Uterus (tissue), 4 donors: Measurements from ENCODE around the gene RPRD1B. TPM values are rescaled to one million over a fixed set of nuclear protein-coding genes. Genes with fewer than 3 reads are reported as not detected.
A peak's percentile ranks its signal among the peaks of the same experiment; 100 is the strongest.

Source experiments
- DNase-seq, 2 donors: peaks; one replicate each; pipeline ENCODE4 v3.0.0-alpha.2; 2019 to 2020
- H3K27ac ChIP-seq, 2 donors: fragments of 200-600 bp; sonication (generic); 1 replicate in 1 of 2; 2 replicates in 1 of 2; pipeline ENCODE4 v1.5.1; 2016 to 2018
- H3K27me3 ChIP-seq, 2 donors: fragments of 200-600 bp; sonication (generic); one replicate each; pipeline ENCODE4 v1.5.1; 2018 to 2019; ENCODE audit warnings: control low read depth in 1 of 2
- H3K36me3 ChIP-seq, 2 donors: fragments of 200-600 bp; sonication (generic); one replicate each; pipeline ENCODE4 v1.5.1; 2019; ENCODE audit warnings: control low read depth in 1 of 2
- H3K4me1 ChIP-seq, 2 donors: fragments of 200-600 bp; sonication (generic); one replicate each; pipeline ENCODE4 v1.5.1; 2018 to 2019; ENCODE audit warnings: control low read depth in 1 of 2
- H3K4me3 ChIP-seq, 2 donors: fragments of 200-600 bp; sonication (generic); 1 replicate in 1 of 2; 2 replicates in 1 of 2; pipeline ENCODE4 v1.5.1; 2018 to 2019; ENCODE audit warnings: mild to moderate bottlenecking in 1 of 2
- H3K9me3 ChIP-seq, 2 donors: fragments of 200-600 bp; sonication (generic); one replicate each; pipeline ENCODE4 v1.5.1; 2019; ENCODE audit warnings: control low read depth in 1 of 2
- CTCF ChIP-seq, 4 experiments: fragments of 200-600 bp in 2 of 4; fragments of 450-650 bp in 2 of 4; sonication (generic) in 2 of 4; IDR thresholded peaks; one replicate each; pipeline ENCODE4 v1.5.1; 2016 to 2019; ENCODE audit warnings: antibody characterized with exemption in 4 of 4, mild to moderate bottlenecking in 2 of 4, moderate library complexity in 1 of 4
- POLR2A ChIP-seq, 2 donors: fragments of 450-650 bp; IDR thresholded peaks; one replicate each; pipeline ENCODE4 v1.6.1; 2016; ENCODE audit warnings: antibody characterized with exemption in 2 of 2, mild to moderate bottlenecking in 1 of 2, moderate library complexity in 1 of 2
- intact Hi-C: fragments of 100-400 bp; cut with DNase I; formaldehyde crosslinking; loops from one replicate; pipeline ENCODE4 v1.15.1; 2023; ENCODE audit warnings: low total_unique reads
- total RNA-seq, 4 donors: library from RNA; depleted of rRNA in 3 of 4; stranded (reverse); fragments of >200 nt in 3 of 4; gene quantifications; one replicate each; pipeline versions ENCODE4 v1.1.0 to v1.2.4, GENCODE V29; 2014 to 2023
- donor health status: DM: yes; HTN: yes; CAD: no.

The RPRD1B gene
- total RNA-seq, 4 donors from 2014 or later = 7.9 to 71.3 (median 26.1) TPM

DNA sequence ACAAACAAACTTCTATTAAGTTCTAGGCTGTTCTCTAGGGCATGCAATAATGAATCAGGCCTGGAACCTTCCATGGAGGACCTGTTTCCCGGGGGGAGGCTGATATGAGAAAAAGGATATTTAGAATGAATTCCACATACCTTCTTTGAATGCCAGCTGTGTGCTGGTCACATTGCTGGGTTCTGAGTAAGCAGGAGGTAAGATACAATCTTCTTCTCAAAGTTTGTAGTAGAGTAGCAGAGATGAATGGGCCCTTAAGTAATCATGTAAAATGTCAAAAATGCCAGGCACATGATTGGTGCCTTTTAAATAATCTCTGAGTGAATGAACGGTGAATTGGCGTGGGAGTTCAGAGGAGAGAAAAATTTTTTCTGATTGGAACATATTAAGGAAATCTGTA, 84.1 kb downstream of the RPRD1B start:
- Histone ChIP-seq H3K9me3 (no peaks in the 10 kb centered on the region), H3K4me3 (no peak overlapping the region), H3K27ac (peak overlapping the region in 1 of 2 donors; percentile 41), H3K4me1 (peaks cover 0 to 7% of the 10 kb centered on the region in 2 donors), H3K36me3 (no peaks in the 10 kb centered on the region), H3K27me3 (no peaks in the 10 kb centered on the region)
- no peak for DNase-seq
- intact Hi-C loops = no loop called here
- TF ChIP-seq POLR2A (IDR thresholded peaks at IDR 0.05) (no peak), CTCF (IDR thresholded peaks at IDR 0.05) (no peak)

- peak overlapping the region; percentile 83 to 86 for H3K27ac ChIP-seq
- peak; percentile 32 to 56 for DNase-seq
- no peaks in the 10 kb centered on the region for H3K27me3 ChIP-seq
- H3K9me3 ChIP-seq = no peaks in the 10 kb centered on the region
- H3K4me3 ChIP-seq = no peak overlapping the region
- no peaks in the 10 kb centered on the region for H3K36me3 ChIP-seq
- TF ChIP-seq POLR2A (IDR thresholded peaks at IDR 0.05) = no peak
- TF ChIP-seq CTCF (IDR thresholded peaks at IDR 0.05) = no peak
- H3K4me1 ChIP-seq = peaks cover 4 to 7% of the 10 kb centered on the region in 2 donors
- intact Hi-C loops = no loop called here
Observed at GRCh38 chr20:38119446-38119845, 85.9 kb downstream of the RPRD1B start.

DNA sequence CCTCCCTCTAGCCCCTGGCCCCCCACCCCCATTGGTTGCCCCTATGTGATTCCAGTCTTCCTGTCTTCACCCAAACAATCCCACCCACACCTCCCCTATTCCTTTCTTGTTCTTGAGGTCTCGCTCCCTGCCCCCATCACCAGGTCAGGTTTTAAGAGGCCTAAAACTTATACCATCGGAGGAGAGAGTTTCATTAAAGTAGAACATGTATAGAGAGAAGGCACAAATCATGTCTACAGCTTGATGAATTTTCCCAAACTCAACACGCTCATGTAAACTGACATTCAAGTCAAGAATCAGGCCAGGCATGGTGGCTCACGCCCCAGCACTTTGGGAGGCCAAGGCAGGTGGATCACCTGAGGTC, 87.1 kb downstream of the RPRD1B start:
- no peaks in the 10 kb centered on the region for H3K36me3 ChIP-seq
- peak in 1 of 2 donors; percentile 15 for DNase-seq
- peaks cover 7 to 8% of the 10 kb centered on the region in 2 donors for H3K4me1 ChIP-seq
- H3K9me3 ChIP-seq = no peaks in the 10 kb centered on the region
- no peak overlapping the region for H3K4me3 ChIP-seq
- intact Hi-C loops = no loop called here
- peak overlapping the region; percentile 83 to 86 for H3K27ac ChIP-seq
- no peaks in the 10 kb centered on the region for H3K27me3 ChIP-seq
- TF ChIP-seq CTCF (IDR thresholded peaks at IDR 0.05) (no peak), POLR2A (IDR thresholded peaks at IDR 0.05) (no peak)

GRCh38 chr20:38121741-38122140, 88.2 kb downstream of the RPRD1B start:
- DNase-seq = peak in 1 of 2 donors; percentile 14
- Histone ChIP-seq H3K4me3 (no peak overlapping the region), H3K4me1 (peaks cover 7 to 20% of the 10 kb centered on the region in 2 donors), H3K27ac (no peak overlapping the region), H3K9me3 (no peaks in the 10 kb centered on the region), H3K27me3 (no peaks in the 10 kb centered on the region), H3K36me3 (no peaks in the 10 kb centered on the region)
- intact Hi-C loops = no loop called here
- TF ChIP-seq CTCF (IDR thresholded peaks at IDR 0.05) (no peak), POLR2A (IDR thresholded peaks at IDR 0.05) (no peak)

DNA sequence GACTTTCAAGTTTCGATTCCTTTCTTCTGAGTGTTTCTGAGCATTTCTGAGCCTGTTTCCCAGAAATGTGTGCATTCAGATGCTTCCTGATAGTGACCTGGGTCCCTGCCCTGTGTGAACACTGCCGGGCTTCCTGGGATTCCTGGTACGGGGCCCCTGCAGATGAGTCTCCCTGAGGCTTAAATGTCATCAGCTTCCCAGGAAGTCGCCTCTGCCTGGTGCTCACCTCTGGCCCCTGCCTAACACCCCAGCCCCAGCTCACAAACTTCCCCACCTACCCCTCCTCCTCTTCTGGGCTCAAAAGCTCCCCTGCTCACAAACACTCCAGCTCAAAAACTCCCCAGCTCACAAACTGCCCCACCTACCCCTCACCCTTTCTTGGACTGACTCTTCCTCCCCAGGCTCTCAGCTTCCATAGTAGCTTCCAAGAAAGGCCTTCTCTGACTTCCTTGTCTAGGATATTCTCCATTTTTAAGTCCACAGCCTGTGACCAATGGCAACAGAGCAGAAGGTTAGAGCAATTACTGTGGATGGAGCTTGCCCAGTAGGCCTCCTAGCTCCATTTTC, 89.6 kb downstream of the RPRD1B start:
- intact Hi-C loops = no loop called here
- DNase-seq = peak; percentile 18 to 22
- H3K27me3 ChIP-seq = no peaks in the 10 kb centered on the region
- no peaks in the 10 kb centered on the region for H3K36me3 ChIP-seq
- TF ChIP-seq POLR2A (IDR thresholded peaks at IDR 0.05) (no peak), CTCF (IDR thresholded peaks at IDR 0.05) (no peak)
- H3K4me3 ChIP-seq = no peak overlapping the region
- H3K27ac ChIP-seq = peak overlapping the region; percentile 56 to 62
- no peaks in the 10 kb centered on the region for H3K9me3 ChIP-seq
- peaks cover 7 to 22% of the 10 kb centered on the region in 2 donors for H3K4me1 ChIP-seq
